Myocyte (in vitro differentiated cells): Measurements from ENCODE around the gene WWC1. TPM values are rescaled to one million over a fixed set of nuclear protein-coding genes. Genes with fewer than 3 reads are reported as not detected.
A peak's percentile ranks its signal among the peaks of the same experiment; 100 is the strongest.

Source experiments
- DNase-seq: peaks from one replicate; pipeline ENCODE4 v3.0.0-alpha.2; 2012; ENCODE audit warnings: low read depth
- total RNA-seq: library from RNA; depleted of rRNA; stranded (reverse); fragments of >200 nt; gene quantifications from 2 replicates; pipeline ENCODE4 v1.2.3, GENCODE V29; 2014

The WWC1 gene
- total RNA-seq, 1 donor from 2014 or later, result 0.03 TPM

GRCh38 chr5:168479166-168479565 lies 187.7 kb downstream of the WWC1 start:
- no peak for DNase-seq

- DNase-seq, result no peak
These were observed 189.2 kb downstream of the WWC1 start for GRCh38 chr5:168480601-168481000.

GRCh38 chr5:168481330-168481788 lies 189.9 kb downstream of the WWC1 start:
- peak; percentile 12 for DNase-seq

GRCh38 chr5:168482361-168482760 lies 190.9 kb downstream of the WWC1 start:
- no peak for DNase-seq

- peak; percentile 94 for DNase-seq
These were observed 194.9 kb downstream of the WWC1 start, which contains the start of gene RARS1 for GRCh38 chr5:168486136-168486879. RARS1 (plus strand) TSS chr5:168486471; CDS start chr5:168486499, 28 bp downstream.

- no peak for DNase-seq
These were observed 197.6 kb downstream of the WWC1 start for GRCh38 chr5:168489059-168489458.

GRCh38 chr5:168494057-168494555 lies 202.7 kb downstream of the WWC1 start:
- DNase-seq, result no peak

GRCh38 chr5:168502563-168503237 lies 211.3 kb downstream of the WWC1 start:
- DNase-seq, result no peak

- DNase-seq, result no peak
These were observed 222.5 kb downstream of the WWC1 start for GRCh38 chr5:168513861-168514428.

Other genes starting within 250 kb of the WWC1 start
- 153 and 209 TPM in 2 replicates for gene RARS1, start 194.8 kb downstream of the WWC1 start, total RNA-seq
- 1.0 and 1.4 TPM in 2 replicates for gene FBLL1, start 237.7 kb downstream of the WWC1 start, total RNA-seq